ENCODE results near the gene PRND.

The PRND gene

GRCh38 chr20:4709261-4710105 lies 12.2 kb upstream of the PRND start:
- H3K4me1 Mint-ChIP-seq, result peaks cover under 1% of the 10 kb centered on the region
- H3K36me3 Mint-ChIP-seq (ENCODE audit: low read depth), result no peaks in the 10 kb centered on the region
- no peak for DNase-seq
- H3K27ac Mint-ChIP-seq, result no peak overlapping the region
- no peaks in the 10 kb centered on the region for H3K9me3 Mint-ChIP-seq
- TF ChIP-seq CTCF (IDR thresholded peaks at IDR 0.05), result no peak
- H3K27me3 Mint-ChIP-seq (ENCODE audit: low read depth, poor library complexity), result peaks cover 4% of the 10 kb centered on the region
- no peak overlapping the region for H3K4me3 Mint-ChIP-seq

- no peaks in the 10 kb centered on the region for H3K4me1 Mint-ChIP-seq
- peaks cover 3% of the 10 kb centered on the region for H3K27me3 Mint-ChIP-seq (ENCODE audit: low read depth, poor library complexity)
- no peak for DNase-seq
- no peaks in the 10 kb centered on the region for H3K36me3 Mint-ChIP-seq (ENCODE audit: low read depth)
- H3K27ac Mint-ChIP-seq, result no peak overlapping the region
- no peak for TF ChIP-seq CTCF (IDR thresholded peaks at IDR 0.05)
- no peaks in the 10 kb centered on the region for H3K9me3 Mint-ChIP-seq
- no peak overlapping the region for H3K4me3 Mint-ChIP-seq
Measured at GRCh38 chr20:4710106-4710475, 11.6 kb upstream of the PRND start.

GRCh38 chr20:4711511-4711910 lies 10.2 kb upstream of the PRND start:
- Mint-ChIP-seq H3K9me3 (no peaks in the 10 kb centered on the region), H3K4me3 (no peak overlapping the region), H3K27me3 (ENCODE audit: low read depth, poor library complexity) (peaks cover 9% of the 10 kb centered on the region), H3K36me3 (ENCODE audit: low read depth) (no peaks in the 10 kb centered on the region), H3K4me1 (no peaks in the 10 kb centered on the region), H3K27ac (no peak overlapping the region)
- no peak for DNase-seq
- TF ChIP-seq CTCF (IDR thresholded peaks at IDR 0.05), result no peak

- no peak for DNase-seq
- peaks cover 12% of the 10 kb centered on the region for H3K27me3 Mint-ChIP-seq (ENCODE audit: low read depth, poor library complexity)
- no peak overlapping the region for H3K4me3 Mint-ChIP-seq
- no peaks in the 10 kb centered on the region for H3K4me1 Mint-ChIP-seq
- no peaks in the 10 kb centered on the region for H3K9me3 Mint-ChIP-seq
- no peak for TF ChIP-seq CTCF (IDR thresholded peaks at IDR 0.05)
- no peaks in the 10 kb centered on the region for H3K36me3 Mint-ChIP-seq (ENCODE audit: low read depth)
- no peak overlapping the region for H3K27ac Mint-ChIP-seq
Measured at GRCh38 chr20:4713401-4713800, 8.3 kb upstream of the PRND start.

GRCh38 chr20:4714818-4715217 lies 6.9 kb upstream of the PRND start:
- peaks cover 12% of the 10 kb centered on the region for H3K27me3 Mint-ChIP-seq (ENCODE audit: low read depth, poor library complexity)
- no peaks in the 10 kb centered on the region for H3K36me3 Mint-ChIP-seq (ENCODE audit: low read depth)
- DNase-seq, result no peak
- no peak overlapping the region for H3K4me3 Mint-ChIP-seq
- H3K4me1 Mint-ChIP-seq, result peaks cover under 1% of the 10 kb centered on the region
- no peak for TF ChIP-seq CTCF (IDR thresholded peaks at IDR 0.05)
- no peaks in the 10 kb centered on the region for H3K9me3 Mint-ChIP-seq
- no peak overlapping the region for H3K27ac Mint-ChIP-seq
